MCF 10A (cell line): ENCODE results near the gene MLKL. TPM values are rescaled to one million over a fixed set of nuclear protein-coding genes. Genes with fewer than 3 reads are reported as not detected.
A peak's percentile ranks its signal among the peaks of the same experiment; 100 is the strongest.

Experiments used
- BruUV-seq: library from RNA; stranded (reverse); fragments of 400-500 nt; replicated peaks from 2 replicates; lab custom pipeline; 2021; lab: Mats Ljungman, UMichigan
- CTCF ChIA-PET: fragments of 300-600 bp; sonication (Branson Sonifier 250); formaldehyde crosslinking; extraction: SDS; loops from one replicate; lab custom pipeline; 2021; ENCODE audit warnings: antibody characterized with exemption, inconsistent platforms; lab: Yijun Ruan, JAX
- POLR2A ChIA-PET: fragments of 300-600, 350-650 bp; sonication (Branson Sonifier 250); formaldehyde crosslinking; extraction: SDS; loops from one replicate; lab custom pipeline; 2020; ENCODE audit warnings: antibody characterized with exemption, inconsistent platforms; lab: Yijun Ruan, JAX
- DNase-seq: peaks from one replicate; pipeline ENCODE4 v3.0.0-alpha.2; 2018; ENCODE audit not compliant: unreplicated experiment
- H3K27ac Mint-ChIP-seq: one replicate; pipeline ENCODE4 v1.8.0; 2022; ENCODE audit warnings: mild to moderate bottlenecking, low read depth, mixed read lengths; ENCODE audit not compliant: unreplicated experiment
- H3K27me3 Mint-ChIP-seq: one replicate; pipeline ENCODE4 v1.8.0; 2022; ENCODE audit warnings: mixed read lengths; ENCODE audit not compliant: insufficient read depth, unreplicated experiment
- H3K36me3 Mint-ChIP-seq: one replicate; pipeline ENCODE4 v1.8.0; 2022; ENCODE audit warnings: mild to moderate bottlenecking, moderate library complexity, mixed read lengths; ENCODE audit not compliant: insufficient read depth, unreplicated experiment
- H3K4me1 Mint-ChIP-seq: one replicate; pipeline ENCODE4 v1.8.0; 2022; ENCODE audit warnings: mixed read lengths; ENCODE audit not compliant: insufficient read depth, unreplicated experiment
- H3K4me3 Mint-ChIP-seq: one replicate; pipeline ENCODE4 v1.8.0; 2022; ENCODE audit warnings: mild to moderate bottlenecking, moderate library complexity, mixed read lengths; ENCODE audit not compliant: unreplicated experiment
- H3K9me3 Mint-ChIP-seq: one replicate; pipeline ENCODE4 v1.8.0; 2022; ENCODE audit warnings: mixed read lengths; ENCODE audit not compliant: unreplicated experiment
- intact Hi-C: fragments of 100-400 bp; cut with micrococcal nuclease; formaldehyde crosslinking; loops from 2 replicates; pipeline ENCODE4 v1.14.1; 2022
- total RNA-seq: library from RNA; stranded (reverse); gene quantifications from 2 replicates; pipeline ENCODE4 v1.2.3, GENCODE V29; 2022
- TF ChIP-seq, protein P1 (sequence below): fragments of 200-600 bp; IDR thresholded peaks from one replicate; pipeline ENCODE4 v1.8.0; 2022; ENCODE audit warnings: antibody characterized with exemption, mild to moderate bottlenecking; ENCODE audit not compliant: unreplicated experiment

Gene MLKL
- total RNA-seq, 1 experiment from 2014 or later: 14.2 TPM

DNA sequence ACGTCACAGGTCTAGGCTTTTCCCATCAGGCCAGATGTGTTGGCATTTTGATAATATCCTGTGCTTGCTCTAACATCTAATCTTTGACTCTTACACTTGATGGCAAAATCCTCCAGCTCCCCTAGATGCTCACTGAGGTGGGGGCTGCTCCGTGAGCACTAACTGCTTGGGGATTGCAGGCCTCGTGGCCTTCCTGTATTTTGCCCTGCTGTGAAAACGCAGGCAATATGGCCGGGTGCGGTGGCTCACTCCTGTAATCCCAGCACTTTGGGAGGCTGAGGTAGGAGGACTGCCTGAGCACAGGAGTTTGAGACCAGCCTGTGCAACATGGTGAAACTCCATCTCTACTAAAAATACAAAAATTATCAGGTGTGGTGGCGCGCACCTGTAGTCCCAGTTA, 9.7 kb upstream of the MLKL start:
- Mint-ChIP-seq H3K4me1 (no peaks in the 10 kb centered on the region), H3K36me3 (no peaks in the 10 kb centered on the region), H3K4me3 (no peak overlapping the region), H3K27ac (no peak overlapping the region), H3K9me3 (no peaks in the 10 kb centered on the region), H3K27me3 (no peaks in the 10 kb centered on the region)
- BruUV-seq: no TSS peak
- DNase-seq: no peak
- ChIA-PET CTCF (interaction anchor here (0.6 to 13.2 kb wide), 24 partner anchors 9 to 409 kb away, joined by 3 to 304 read pairs (median 4); partner anchors contain the start of gene MLKL), POLR2A (interaction anchor here (1.1 to 1.2 kb wide), 2 partner anchors 31 to 152 kb away, joined by 3 to 13 read pairs; no protein-coding TSS in a partner anchor)
- intact Hi-C loops: no loop called here
- TF ChIP-seq, protein P1, sequence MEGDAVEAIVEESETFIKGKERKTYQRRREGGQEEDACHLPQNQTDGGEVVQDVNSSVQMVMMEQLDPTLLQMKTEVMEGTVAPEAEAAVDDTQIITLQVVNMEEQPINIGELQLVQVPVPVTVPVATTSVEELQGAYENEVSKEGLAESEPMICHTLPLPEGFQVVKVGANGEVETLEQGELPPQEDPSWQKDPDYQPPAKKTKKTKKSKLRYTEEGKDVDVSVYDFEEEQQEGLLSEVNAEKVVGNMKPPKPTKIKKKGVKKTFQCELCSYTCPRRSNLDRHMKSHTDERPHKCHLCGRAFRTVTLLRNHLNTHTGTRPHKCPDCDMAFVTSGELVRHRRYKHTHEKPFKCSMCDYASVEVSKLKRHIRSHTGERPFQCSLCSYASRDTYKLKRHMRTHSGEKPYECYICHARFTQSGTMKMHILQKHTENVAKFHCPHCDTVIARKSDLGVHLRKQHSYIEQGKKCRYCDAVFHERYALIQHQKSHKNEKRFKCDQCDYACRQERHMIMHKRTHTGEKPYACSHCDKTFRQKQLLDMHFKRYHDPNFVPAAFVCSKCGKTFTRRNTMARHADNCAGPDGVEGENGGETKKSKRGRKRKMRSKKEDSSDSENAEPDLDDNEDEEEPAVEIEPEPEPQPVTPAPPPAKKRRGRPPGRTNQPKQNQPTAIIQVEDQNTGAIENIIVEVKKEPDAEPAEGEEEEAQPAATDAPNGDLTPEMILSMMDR: no peak

DNA sequence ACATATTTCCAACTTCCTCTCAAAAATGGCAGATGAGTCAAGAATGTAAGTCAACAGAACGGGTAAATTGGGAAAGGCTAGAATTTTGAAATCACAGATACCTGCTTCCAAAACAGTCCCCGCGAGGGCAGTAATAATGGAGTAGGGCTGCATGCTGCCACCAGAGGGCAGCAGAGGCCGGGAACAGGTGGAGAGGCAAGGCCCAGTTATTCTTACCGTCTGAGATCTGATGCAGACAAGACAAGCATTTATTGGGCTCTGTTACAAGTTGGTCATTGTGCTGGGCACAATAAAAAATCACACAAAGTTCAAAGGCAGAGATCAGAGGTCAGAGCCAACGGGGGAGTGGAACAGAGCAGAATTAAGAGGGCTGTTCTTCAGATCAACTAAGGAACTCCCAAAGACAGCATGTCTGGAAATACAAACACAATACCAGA, 8.8 kb upstream of the MLKL start:
- BruUV-seq: no TSS peak
- POLR2A ChIA-PET: interaction anchor here (1.1 to 1.2 kb wide), 2 partner anchors 32 to 153 kb away, joined by 3 to 13 read pairs; no protein-coding TSS in a partner anchor
- Mint-ChIP-seq H3K4me1 (no peaks in the 10 kb centered on the region), H3K36me3 (no peaks in the 10 kb centered on the region), H3K27me3 (no peaks in the 10 kb centered on the region), H3K9me3 (no peaks in the 10 kb centered on the region), H3K27ac (no peak overlapping the region), H3K4me3 (no peak overlapping the region)
- intact Hi-C loops: loop anchor here (1.0 kb wide), 3 partner anchors 104 to 402 kb away; no protein-coding TSS in a partner anchor
- DNase-seq: peak; percentile 91
- TF ChIP-seq, protein P1: peak; percentile 93
- CTCF ChIA-PET: interaction anchor here (0.6 to 13.2 kb wide), 21 partner anchors 8 to 410 kb away, joined by 3 to 304 read pairs (median 4); partner anchors contain the start of gene MLKL

DNA sequence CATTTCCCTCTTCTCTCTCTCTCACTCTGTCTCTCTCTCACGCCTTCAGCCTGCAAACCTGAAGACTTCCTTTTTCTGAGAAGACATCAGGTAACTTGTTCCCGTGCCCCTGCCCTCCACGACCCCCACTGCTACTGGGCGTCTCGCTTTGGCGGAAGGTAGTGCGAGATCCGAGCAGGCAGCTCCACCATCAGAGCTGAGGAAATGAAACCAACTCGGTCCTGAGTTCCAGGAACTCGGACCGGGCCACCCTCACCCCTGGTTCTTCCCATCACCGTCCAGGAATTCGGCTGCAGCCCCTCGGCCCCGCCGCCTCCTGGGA, 585 bp downstream of the MLKL start:
- Mint-ChIP-seq H3K27ac (peak overlapping the region; percentile 98), H3K4me3 (peak overlapping the region; percentile 100), H3K36me3 (peaks cover 7% of the 10 kb centered on the region), H3K27me3 (no peaks in the 10 kb centered on the region), H3K9me3 (no peaks in the 10 kb centered on the region), H3K4me1 (peaks cover 34% of the 10 kb centered on the region)
- no TSS peak for BruUV-seq
- ChIA-PET POLR2A (interaction anchor here (0.6 to 3.6 kb wide), 14 partner anchors 8 to 312 kb away, joined by 3 to 33 read pairs (median 6); partner anchors contain the start of genes GLG1 and RFWD3), CTCF (interaction anchor here (0.6 to 3.7 kb wide), 10 partner anchors 8 to 431 kb away, joined by 3 to 40 read pairs (median 4); no protein-coding TSS in a partner anchor)
- peak; percentile 35 for DNase-seq
- intact Hi-C loops: loop anchor here (2.0 kb wide), 1 partner anchor 113 kb away; no protein-coding TSS in a partner anchor
- TF ChIP-seq, protein P1: no peak

DNA sequence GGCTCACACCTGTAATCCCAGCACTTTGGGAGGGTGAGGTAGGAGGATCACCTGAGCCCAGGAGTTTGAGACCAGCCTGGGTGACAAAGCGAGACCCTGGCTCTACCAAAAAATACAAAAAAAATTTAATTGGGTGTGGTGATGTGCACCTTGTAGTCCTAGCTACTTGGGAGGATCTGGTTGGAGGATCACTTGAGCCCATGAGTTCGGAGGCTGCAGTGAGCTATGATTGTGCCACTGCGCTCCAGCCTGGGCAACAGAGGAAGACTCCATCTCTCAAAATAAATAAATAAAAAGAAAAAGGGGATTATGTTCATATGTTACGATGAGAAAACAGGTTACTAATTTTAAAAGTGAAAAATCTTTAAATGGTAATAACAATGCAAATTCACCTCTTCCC, 996 bp downstream of the MLKL start:
- H3K27ac Mint-ChIP-seq: peak overlapping the region; percentile 98
- no peaks in the 10 kb centered on the region for H3K9me3 Mint-ChIP-seq
- peak overlapping the region; percentile 100 for H3K4me3 Mint-ChIP-seq
- TF ChIP-seq, protein P1: no peak
- CTCF ChIA-PET: interaction anchor here (0.7 to 3.7 kb wide), 9 partner anchors 8 to 431 kb away, joined by 3 to 40 read pairs (median 3); no protein-coding TSS in a partner anchor
- H3K4me1 Mint-ChIP-seq: peaks cover 34% of the 10 kb centered on the region
- peaks cover 8% of the 10 kb centered on the region for H3K36me3 Mint-ChIP-seq
- POLR2A ChIA-PET: interaction anchor here (1.0 to 3.6 kb wide), 8 partner anchors 9 to 312 kb away, joined by 4 to 33 read pairs (median 8); partner anchors contain the start of genes GLG1 and RFWD3
- H3K27me3 Mint-ChIP-seq: no peaks in the 10 kb centered on the region
- no peak for DNase-seq
- intact Hi-C loops: loop anchor here (2.0 kb wide), 1 partner anchor 113 kb away; no protein-coding TSS in a partner anchor
- no TSS peak for BruUV-seq
